ENCODE measurements around the gene RPL32.

The RPL32 gene

DNA sequence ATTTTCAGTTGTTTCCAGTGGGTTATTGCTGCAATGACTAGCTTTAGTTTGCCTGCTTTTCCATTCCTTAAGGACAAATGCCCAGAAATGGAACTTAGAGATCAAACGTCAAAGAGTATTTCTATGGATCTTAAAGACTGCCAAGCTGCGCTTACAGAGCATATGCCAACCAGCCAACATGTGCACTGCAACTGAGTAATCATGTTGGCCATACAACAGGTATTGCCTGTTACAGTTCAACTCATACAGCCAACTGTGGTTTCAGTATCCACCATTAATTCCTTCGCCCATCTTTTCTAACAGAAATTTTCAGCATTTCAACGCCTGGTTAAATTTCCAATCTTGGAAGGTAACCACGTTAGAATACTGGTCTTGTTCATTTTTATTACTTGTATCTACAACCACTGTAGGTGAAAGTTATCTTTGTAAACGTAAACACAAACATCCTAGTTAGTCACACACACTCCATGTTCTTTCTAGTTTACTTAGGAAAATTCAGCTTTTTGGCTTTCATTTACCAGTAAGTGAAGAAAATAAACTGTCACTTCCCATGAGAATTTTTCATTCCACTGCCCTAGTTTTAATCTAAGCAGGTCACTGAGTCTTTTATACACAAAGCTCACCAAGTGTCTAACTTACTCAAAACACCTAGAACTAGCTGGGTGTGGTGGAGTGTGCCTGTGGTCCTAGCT, 3.9 kb downstream of the RPL32 start:
- H3K4me3 ChIP-seq (ENCODE audit: low read length): peak overlapping the region; percentile 19
- DNase-seq (ENCODE audit: low read depth): no peak
- TF ChIP-seq, protein P1, sequence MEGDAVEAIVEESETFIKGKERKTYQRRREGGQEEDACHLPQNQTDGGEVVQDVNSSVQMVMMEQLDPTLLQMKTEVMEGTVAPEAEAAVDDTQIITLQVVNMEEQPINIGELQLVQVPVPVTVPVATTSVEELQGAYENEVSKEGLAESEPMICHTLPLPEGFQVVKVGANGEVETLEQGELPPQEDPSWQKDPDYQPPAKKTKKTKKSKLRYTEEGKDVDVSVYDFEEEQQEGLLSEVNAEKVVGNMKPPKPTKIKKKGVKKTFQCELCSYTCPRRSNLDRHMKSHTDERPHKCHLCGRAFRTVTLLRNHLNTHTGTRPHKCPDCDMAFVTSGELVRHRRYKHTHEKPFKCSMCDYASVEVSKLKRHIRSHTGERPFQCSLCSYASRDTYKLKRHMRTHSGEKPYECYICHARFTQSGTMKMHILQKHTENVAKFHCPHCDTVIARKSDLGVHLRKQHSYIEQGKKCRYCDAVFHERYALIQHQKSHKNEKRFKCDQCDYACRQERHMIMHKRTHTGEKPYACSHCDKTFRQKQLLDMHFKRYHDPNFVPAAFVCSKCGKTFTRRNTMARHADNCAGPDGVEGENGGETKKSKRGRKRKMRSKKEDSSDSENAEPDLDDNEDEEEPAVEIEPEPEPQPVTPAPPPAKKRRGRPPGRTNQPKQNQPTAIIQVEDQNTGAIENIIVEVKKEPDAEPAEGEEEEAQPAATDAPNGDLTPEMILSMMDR (conservative IDR thresholded peaks at IDR 0.05; ENCODE audit: low read depth, low read length): no peak

- TF ChIP-seq, protein P1 (conservative IDR thresholded peaks at IDR 0.05; ENCODE audit: low read depth, low read length): no peak
- no peak overlapping the region for H3K4me3 ChIP-seq (ENCODE audit: low read length)
- DNase-seq (ENCODE audit: low read depth): no peak
Measured at GRCh38 chr3:12835052-12835665, 6.2 kb downstream of the RPL32 start.

GRCh38 chr3:12833222-12834161, 7.9 kb downstream of the RPL32 start:
- TF ChIP-seq, protein P1 (conservative IDR thresholded peaks at IDR 0.05; ENCODE audit: low read depth, low read length): no peak
- no peak overlapping the region for H3K4me3 ChIP-seq (ENCODE audit: low read length)
- no peak for DNase-seq (ENCODE audit: low read depth)

GRCh38 chr3:12832350-12833221, 8.8 kb downstream of the RPL32 start:
- H3K4me3 ChIP-seq (ENCODE audit: low read length): no peak overlapping the region
- DNase-seq (ENCODE audit: low read depth): no peak
- TF ChIP-seq, protein P1 (conservative IDR thresholded peaks at IDR 0.05; ENCODE audit: low read depth, low read length): no peak

GRCh38 chr3:12831301-12831866, 10.0 kb downstream of the RPL32 start:
- no peak overlapping the region for H3K4me3 ChIP-seq (ENCODE audit: low read length)
- DNase-seq (ENCODE audit: low read depth): no peak
- TF ChIP-seq, protein P1 (conservative IDR thresholded peaks at IDR 0.05; ENCODE audit: low read depth, low read length): no peak

DNA sequence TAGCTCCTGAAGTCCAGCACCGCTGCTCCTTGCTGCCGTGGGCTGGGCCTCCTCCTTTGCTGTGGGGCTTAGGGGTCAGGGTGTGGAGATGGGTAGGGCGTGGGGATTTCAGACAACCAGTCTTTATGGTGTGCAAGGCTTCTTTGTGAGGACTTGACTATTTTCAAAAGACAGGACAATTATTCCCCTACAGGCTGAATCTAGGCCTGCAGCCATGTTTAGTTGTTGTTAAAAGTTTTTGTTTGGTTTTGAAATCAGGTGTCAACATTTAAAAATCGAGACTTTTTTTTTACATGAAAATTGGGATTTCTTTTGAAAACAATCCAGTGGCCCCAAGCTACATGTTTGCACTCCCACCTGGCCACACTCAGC, 10.6 kb downstream of the RPL32 start:
- no peak for DNase-seq (ENCODE audit: low read depth)
- no peak overlapping the region for H3K4me3 ChIP-seq (ENCODE audit: low read length)
- TF ChIP-seq, protein P1 (conservative IDR thresholded peaks at IDR 0.05; ENCODE audit: low read depth, low read length): peak; percentile 18

Data from retinal pigment epithelial cell (primary cell).